Measurements from ENCODE around the gene KAZN.
"Not testable (repeated sequence)": the region's sequence is repeated elsewhere in the genome, so short reads cannot be mapped to it uniquely, and the experiment has no call there.

The KAZN gene

GRCh38 chr1:14957375-14958098, 359.1 kb downstream of the KAZN start:
- DNase-seq (ENCODE audit: low spot score): no peak

GRCh38 chr1:14958249-14959058, 360.0 kb downstream of the KAZN start:
- DNase-seq (ENCODE audit: low spot score): no peak

DNA sequence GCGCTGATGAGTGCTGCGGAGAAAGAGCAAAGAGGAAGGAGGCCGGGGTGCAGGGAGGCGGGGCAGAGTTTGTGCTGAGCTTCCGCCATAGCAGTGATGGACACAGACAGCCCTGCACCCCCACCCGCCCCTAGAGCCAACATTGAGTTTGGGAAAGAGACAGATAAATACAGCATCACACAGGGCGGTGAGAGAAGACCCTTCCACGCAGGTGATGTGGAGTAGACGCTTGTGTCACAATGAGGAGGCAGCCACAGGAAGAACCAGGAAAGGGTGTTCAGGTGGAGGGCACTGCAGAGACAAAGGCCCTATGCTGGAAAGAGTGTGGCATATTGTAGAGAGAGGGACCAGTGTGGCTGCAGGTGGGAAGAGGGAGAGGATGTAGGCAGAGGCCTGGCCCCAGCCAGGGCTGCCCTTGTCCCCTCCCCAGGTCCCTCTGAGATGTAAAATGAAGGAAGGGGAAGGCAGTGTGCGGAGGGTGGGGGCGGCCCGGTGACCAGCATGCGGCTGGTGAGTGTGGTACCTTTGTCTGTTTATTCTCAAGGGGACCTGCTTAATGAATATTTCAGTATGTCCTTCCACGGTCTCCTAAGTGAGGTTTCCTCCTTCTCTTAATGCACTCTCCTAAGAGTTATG, 360.7 kb downstream of the KAZN start:
- DNase-seq (ENCODE audit: low spot score): no peak

GRCh38 chr1:14961661-14962267, 363.3 kb downstream of the KAZN start:
- no peak for DNase-seq (ENCODE audit: low spot score)

DNA sequence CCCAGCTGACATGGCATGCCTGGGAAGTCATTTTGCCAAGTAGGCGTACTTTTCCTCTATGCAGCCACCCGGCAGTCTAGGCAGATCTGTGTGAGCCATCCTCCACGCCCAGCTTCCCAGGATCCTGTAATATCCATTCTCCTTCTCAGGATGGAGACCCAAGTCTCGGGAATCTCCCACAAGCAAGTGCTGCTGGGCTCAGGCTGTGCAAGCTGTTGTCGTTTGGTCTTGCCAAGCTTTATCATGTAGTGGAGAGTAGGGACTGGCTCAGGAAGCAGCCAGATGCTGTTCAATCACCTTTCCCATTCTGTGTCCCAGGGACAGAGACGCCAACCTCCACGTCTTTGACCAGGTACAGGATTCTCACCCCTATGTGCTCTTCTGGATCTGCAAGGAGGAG, 363.9 kb downstream of the KAZN start:
- DNase-seq (ENCODE audit: low spot score): no peak

- not testable (repeated sequence) for DNase-seq (ENCODE audit: low spot score)
Measured at GRCh38 chr1:14963791-14964710, 365.6 kb downstream of the KAZN start.

- DNase-seq (ENCODE audit: low spot score): no peak
Measured at GRCh38 chr1:14964711-14965055, 366.2 kb downstream of the KAZN start.

GRCh38 chr1:14968251-14968851, 369.9 kb downstream of the KAZN start:
- no peak for DNase-seq (ENCODE audit: low spot score)

- no peak for DNase-seq (ENCODE audit: low spot score)
Measured at GRCh38 chr1:14969006-14969405, 370.5 kb downstream of the KAZN start.

- DNase-seq (ENCODE audit: low spot score): peak; percentile 21
Measured at GRCh38 chr1:14970115-14970798, 371.8 kb downstream of the KAZN start.

GRCh38 chr1:14970799-14971141, 372.3 kb downstream of the KAZN start:
- no peak for DNase-seq (ENCODE audit: low spot score)

DNA sequence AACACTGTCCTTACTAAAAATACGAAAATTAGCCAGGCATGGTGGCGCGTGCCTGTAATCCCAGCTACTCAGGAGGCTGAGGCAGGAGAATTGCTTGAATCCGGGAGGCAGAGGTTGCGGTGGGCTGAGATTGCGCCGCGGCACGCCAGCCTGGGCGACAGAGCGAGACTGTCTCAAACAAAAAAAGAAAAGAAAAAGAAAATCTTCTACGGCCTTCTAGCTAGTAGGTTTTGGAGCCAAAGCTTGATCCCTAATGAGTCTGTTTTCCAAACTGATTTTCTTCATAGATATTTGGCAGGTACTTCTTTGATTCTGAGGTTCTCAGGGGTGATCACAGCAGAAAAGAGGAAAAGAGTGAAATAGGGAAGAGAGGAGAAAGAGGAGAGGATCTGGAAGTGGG, 372.7 kb downstream of the KAZN start:
- no peak for DNase-seq (ENCODE audit: low spot score)

- no peak for DNase-seq (ENCODE audit: low spot score)
Measured at GRCh38 chr1:14972107-14972506, 373.6 kb downstream of the KAZN start.

DNA sequence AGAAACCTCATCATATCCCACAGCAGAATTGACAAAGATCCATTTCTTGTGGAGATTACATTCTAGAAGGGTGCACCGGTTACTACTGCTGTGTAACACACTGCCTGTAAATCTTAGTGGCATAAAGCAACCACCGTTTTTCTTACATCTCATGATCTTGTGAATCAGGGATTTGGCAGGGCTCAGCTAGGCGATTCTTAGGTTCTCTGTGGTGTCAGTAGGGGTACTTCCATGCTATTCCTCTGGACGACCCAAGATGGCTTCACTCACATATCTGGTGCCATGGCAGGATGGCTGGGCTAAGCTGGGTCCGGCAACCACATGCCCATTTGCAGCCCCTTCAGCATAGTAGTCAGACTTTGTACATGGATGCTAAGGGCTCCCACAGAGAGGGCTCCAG, 375.3 kb downstream of the KAZN start:
- DNase-seq (ENCODE audit: low spot score): no peak

DNA sequence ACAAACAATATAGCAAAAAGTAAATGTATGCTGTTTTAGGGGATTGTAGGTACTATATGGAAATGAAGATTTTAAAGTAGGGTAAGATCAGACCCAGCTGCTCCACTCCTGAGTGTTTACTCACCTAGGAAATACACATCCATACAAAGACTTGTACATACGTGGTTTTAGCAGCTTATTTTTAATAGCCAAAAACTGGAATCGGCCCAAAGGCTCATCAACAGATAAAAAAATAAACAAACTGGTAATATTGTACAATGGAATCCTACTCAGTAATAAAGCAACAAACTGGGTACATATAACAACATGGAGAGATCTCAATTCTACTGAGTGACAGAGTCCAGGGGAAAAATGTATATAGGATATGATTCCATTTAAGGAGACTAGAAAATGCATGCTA, 375.9 kb downstream of the KAZN start:
- no peak for DNase-seq (ENCODE audit: low spot score)

- DNase-seq (ENCODE audit: low spot score): no peak
Measured at GRCh38 chr1:14975119-14975518, 376.6 kb downstream of the KAZN start.

DNA sequence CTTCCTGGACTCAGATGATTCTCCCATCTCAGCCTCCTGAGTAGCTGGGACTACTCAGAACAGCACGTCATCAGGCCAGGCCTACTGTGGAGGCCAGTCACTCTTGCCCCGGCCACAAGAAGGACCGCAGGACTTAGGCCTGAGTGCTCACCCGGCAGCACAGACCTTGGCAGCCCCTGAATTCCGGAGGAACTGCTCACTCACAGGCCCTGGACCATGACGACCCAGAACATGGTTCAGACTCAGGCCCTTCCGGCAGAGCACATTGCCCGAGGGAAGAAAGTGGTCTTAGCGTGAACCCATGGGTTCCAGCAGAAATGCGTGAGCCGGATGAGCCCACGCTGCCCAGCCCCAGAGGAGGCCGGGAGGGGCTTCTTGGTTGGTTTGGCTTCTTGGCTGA, 377.8 kb downstream of the KAZN start:
- DNase-seq (ENCODE audit: low spot score): no peak

DNA sequence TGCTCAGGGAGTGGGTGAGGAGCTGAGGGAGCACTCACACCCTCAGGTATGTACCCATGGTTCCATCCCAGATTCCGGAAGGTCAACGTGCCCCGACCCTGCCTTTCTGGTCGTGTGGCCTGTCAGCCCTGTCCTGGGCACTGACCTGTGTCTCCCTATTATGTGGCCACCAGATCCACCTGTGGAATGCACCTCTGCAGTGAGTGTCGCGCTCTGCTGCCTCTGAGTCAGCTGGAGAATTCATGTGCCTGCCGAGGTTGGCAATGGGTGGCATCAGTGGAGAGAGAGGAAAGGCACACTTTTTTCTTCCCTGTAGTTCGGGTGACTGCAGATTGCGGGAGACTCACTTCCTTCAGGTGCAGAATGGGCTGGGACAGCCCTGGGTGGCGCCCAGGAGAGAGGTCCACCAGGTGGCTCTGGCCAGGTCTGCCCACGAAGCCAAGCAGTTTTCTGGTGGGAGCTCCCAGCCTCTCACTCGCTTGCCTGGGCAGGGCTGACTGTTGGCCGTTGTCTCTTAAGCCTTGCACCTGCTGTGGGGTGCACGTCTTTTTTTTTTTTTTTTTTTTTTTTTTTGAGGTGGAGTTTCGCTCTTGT, 378.9 kb downstream of the KAZN start:
- DNase-seq (ENCODE audit: low spot score): no peak

DNA sequence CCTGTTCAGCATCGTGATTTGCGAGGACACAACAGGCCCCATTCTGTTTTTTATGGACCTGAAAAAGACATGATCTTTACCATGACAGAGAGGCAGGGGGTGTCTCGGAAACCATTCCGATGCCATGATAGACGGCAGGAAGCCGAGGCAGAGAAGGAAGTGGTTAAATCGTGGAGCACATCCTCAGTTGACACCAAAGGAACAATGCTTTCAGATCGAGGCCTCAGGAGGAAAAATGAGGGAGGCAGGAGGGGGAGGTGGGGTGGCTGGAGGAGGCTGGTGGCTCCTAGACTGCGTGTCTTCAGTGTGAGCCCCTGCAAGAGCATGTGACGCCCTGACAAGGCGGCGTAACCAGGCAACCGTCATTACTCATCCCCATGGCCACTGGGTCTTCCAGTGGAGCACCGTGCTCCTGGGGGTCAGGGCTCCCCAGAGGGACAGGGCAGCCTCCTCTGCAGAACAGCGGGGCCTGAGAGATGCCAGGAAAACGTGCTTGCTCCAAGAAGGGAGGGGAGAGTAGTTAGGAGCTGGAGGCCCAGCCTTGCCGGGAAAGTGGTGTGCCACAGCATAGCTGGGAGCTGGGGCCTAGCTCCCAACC, 382.2 kb downstream of the KAZN start:
- DNase-seq (ENCODE audit: low spot score): no peak

DNA sequence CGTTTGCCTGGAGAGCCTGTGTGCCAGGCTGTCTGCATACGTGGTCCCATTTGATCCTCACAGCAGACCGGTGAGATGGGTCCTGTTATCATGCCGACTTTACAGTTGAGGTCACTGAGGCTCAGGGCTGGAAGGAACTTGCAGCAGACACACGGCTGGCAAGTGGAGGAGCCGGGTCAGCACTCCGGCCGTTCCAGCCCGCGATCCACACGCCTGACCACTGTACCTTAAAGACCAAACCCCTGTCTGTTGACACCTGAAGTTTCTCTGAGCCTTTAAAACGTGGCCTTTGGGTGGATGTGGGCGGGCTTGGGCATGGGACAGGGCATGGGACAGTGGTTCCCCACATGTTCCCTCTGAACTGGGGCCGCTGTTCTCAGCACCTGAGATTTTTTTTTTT, 383.5 kb downstream of the KAZN start:
- no peak for DNase-seq (ENCODE audit: low spot score)
